GM12878 (cell line): ENCODE measurements around the gene MACROD2. TPM values are rescaled to one million over a fixed set of nuclear protein-coding genes. Genes with fewer than 3 reads are reported as not detected.

ENCODE experiments used
- ATAC-seq: fragments of 200-7000 bp; cut with Tn5 transposase; 3 replicates; pipeline ENCODE4 v1.9.1; 2020; ENCODE audit warnings: mild to moderate bottlenecking, moderate library complexity
- BruUV-seq: library from RNA; stranded (reverse); fragments of 400-500 nt; replicated peaks from 2 replicates; lab custom pipeline; 2021; lab: Mats Ljungman, UMichigan
- CTCF ChIA-PET: fragments of 300-600 bp; sonication (Branson Sonifier 250); formaldehyde crosslinking; extraction: SDS; loops from one replicate; lab custom pipeline; 2021; ENCODE audit warnings: inconsistent platforms; lab: Yijun Ruan, JAX
- POLR2A ChIA-PET: fragments of 350-600 bp; formaldehyde crosslinking; extraction: SDS; loops from one replicate; lab custom pipeline; 2021; ENCODE audit warnings: inconsistent platforms; lab: Charles Lee
- RAD21 ChIA-PET: fragments of 300-600 bp; sonication (Branson Sonifier 250); formaldehyde crosslinking; loops from one replicate; lab custom pipeline; 2023; ENCODE audit warnings: antibody characterized with exemption; ENCODE audit not compliant: unreplicated experiment; lab: Charles Lee
- SMC1A ChIA-PET: fragments of 300-600 bp; sonication (Branson Sonifier 250); formaldehyde crosslinking; loops from one replicate; lab custom pipeline; 2023; ENCODE audit not compliant: unreplicated experiment, uncharacterized antibody; lab: Charles Lee
- DNase-seq: peaks from one replicate; pipeline ENCODE4 v3.0.0-alpha.2; 2011; ENCODE audit warnings: low read depth, low spot score
- FAIRE-seq: peaks from 3 replicates; lab custom pipeline; 2011; peaks lifted over from hg19 to GRCh38; lab: Jason Lieb, UNC
- H2AFZ ChIP-seq: 2 replicates; pipeline ENCODE4 v1.6.0; 2011; ENCODE audit warnings: low read depth, low read length, control low read depth; ENCODE audit not compliant: control insufficient read depth
- H3K27ac ChIP-seq: 2 replicates; pipeline ENCODE4 v1.5.1; 2011; ENCODE audit warnings: control low read depth; ENCODE audit not compliant: control insufficient read depth, insufficient read depth
- H3K27me3 ChIP-seq, 2 experiments: replicated peaks in 1 of 2; 2 replicates each; pipeline versions ENCODE4 v1.6.0 to v1.6.1; 2011; ENCODE audit warnings: low read length in 1 of 2; ENCODE audit not compliant: control insufficient read depth in 2 of 2, insufficient read depth in 2 of 2
- H3K36me3 ChIP-seq, 2 experiments: 2 replicates each; pipeline ENCODE4 v1.5.1; 2011; ENCODE audit warnings: low read length in 1 of 2; ENCODE audit not compliant: control insufficient read depth in 2 of 2, insufficient read depth in 2 of 2
- H3K4me1 ChIP-seq: 2 replicates; pipeline ENCODE4 v1.6.1; 2011; ENCODE audit warnings: mild to moderate bottlenecking, low read length, moderate library complexity, mixed read lengths; ENCODE audit not compliant: control insufficient read depth, insufficient read depth
- H3K4me2 ChIP-seq: 2 replicates; pipeline ENCODE4 v1.6.0; 2011; ENCODE audit warnings: control low read depth; ENCODE audit not compliant: control insufficient read depth, insufficient read depth
- H3K4me3 ChIP-seq: fragments of 200-600 bp; sonication (generic); 2 replicates; pipeline ENCODE4 v1.5.1; 2016
- H3K79me2 ChIP-seq: 2 replicates; pipeline ENCODE4 v1.6.0; 2011; ENCODE audit warnings: low read length; ENCODE audit not compliant: control insufficient read depth, insufficient read depth
- H3K9ac ChIP-seq: 2 replicates; pipeline ENCODE4 v1.8.0; 2011; ENCODE audit warnings: low read length, control low read depth, mixed read lengths; ENCODE audit not compliant: control insufficient read depth, insufficient read depth
- H3K9me3 ChIP-seq: replicated peaks from 3 replicates; pipeline ENCODE4 v1.5.1; 2011; ENCODE audit warnings: mild to moderate bottlenecking, low read length; ENCODE audit not compliant: control insufficient read depth, insufficient read depth
- H4K20me1 ChIP-seq: 2 replicates; pipeline ENCODE4 v1.6.0; 2011; ENCODE audit not compliant: control insufficient read depth, insufficient read depth
- BHLHE40 ChIP-seq, 2 experiments: fragments of 450-650 bp in 1 of 2; IDR thresholded peaks; 2 replicates each; pipeline ENCODE4 v1.6.1; 2011 to 2017; ENCODE audit warnings: low read depth in 2 of 2, borderline replicate concordance in 1 of 2, improper control_type of control experiment in 1 of 2, low read length in 1 of 2, mild to moderate bottlenecking in 1 of 2
- CBX3 ChIP-seq: fragments of 200-600 bp; sonication (generic); IDR thresholded peaks from 2 replicates; pipeline ENCODE4 v1.6.1; 2016; ENCODE audit warnings: low read depth, borderline replicate concordance
- CHD4 ChIP-seq: fragments of 200-600 bp; sonication (generic); IDR thresholded peaks from 2 replicates; pipeline ENCODE4 v1.6.1; 2016; ENCODE audit warnings: mild to moderate bottlenecking
- HCFC1 ChIP-seq: fragments of 150-350 bp; IDR thresholded peaks from 2 replicates; pipeline ENCODE4 v1.6.1; 2014; ENCODE audit warnings: low read length
- KAT2A ChIP-seq: conservative IDR thresholded peaks from 2 replicates; pipeline ENCODE4 v1.6.1; 2011; ENCODE audit warnings: low read depth, low read length; ENCODE audit not compliant: control insufficient read depth
- LARP7 ChIP-seq: fragments of 450-650 bp; IDR thresholded peaks from 2 replicates; pipeline ENCODE4 v1.6.1; 2017; ENCODE audit warnings: mild to moderate bottlenecking
- MLLT1 ChIP-seq: fragments of 450-650 bp; IDR thresholded peaks from 2 replicates; pipeline ENCODE4 v1.6.1; 2016; ENCODE audit warnings: mild to moderate bottlenecking
- MYB ChIP-seq: fragments of 150-350 bp; IDR thresholded peaks from 2 replicates; pipeline ENCODE4 v1.6.1; 2014; ENCODE audit warnings: mild to moderate bottlenecking, low read depth, low read length, borderline replicate concordance
- NFIC ChIP-seq: IDR thresholded peaks from 2 replicates; pipeline ENCODE4 v1.6.1; 2012; ENCODE audit warnings: low read depth, mild to moderate bottlenecking, inconsistent platforms, low read length, moderate library complexity
- NFXL1 ChIP-seq: fragments of 450-650 bp; IDR thresholded peaks from 2 replicates; pipeline ENCODE4 v1.6.1; 2017; ENCODE audit warnings: antibody characterized with exemption, mild to moderate bottlenecking, borderline replicate concordance
- POLR2AphosphoS2 ChIP-seq: IDR thresholded peaks from 2 replicates; pipeline ENCODE4 v1.6.1; 2011; ENCODE audit warnings: low read depth, mild to moderate bottlenecking, low read length, improper control_type of control experiment, moderate library complexity
- POLR2AphosphoS5 ChIP-seq: IDR thresholded peaks from 2 replicates; pipeline ENCODE4 v1.6.1; 2011; ENCODE audit warnings: mild to moderate bottlenecking, low read length, inconsistent platforms
- RUNX3 ChIP-seq: IDR thresholded peaks from 2 replicates; pipeline ENCODE4 v1.6.1; 2012; ENCODE audit warnings: low read length, inconsistent platforms
- SIX5 ChIP-seq: IDR thresholded peaks from 2 replicates; pipeline ENCODE4 v1.6.1; 2011; ENCODE audit warnings: mild to moderate bottlenecking, low read depth, low read length, moderate library complexity; ENCODE audit not compliant: severe bottlenecking
- SRF ChIP-seq, 2 experiments: IDR thresholded peaks; 2 replicates each; pipeline ENCODE4 v1.6.1; 2011; ENCODE audit warnings: low read depth in 2 of 2, low read length in 2 of 2, mild to moderate bottlenecking in 1 of 2, moderate library complexity in 1 of 2
- STAT1 ChIP-seq: fragments of 450-650 bp; conservative IDR thresholded peaks from 2 replicates; pipeline ENCODE4 v1.6.1; 2014; ENCODE audit warnings: antibody characterized with exemption, mild to moderate bottlenecking
- STAT3 ChIP-seq: IDR thresholded peaks from 2 replicates; pipeline ENCODE4 v1.6.1; 2011; ENCODE audit warnings: low read depth, low read length, improper control_type of control experiment
- ZNF274 ChIP-seq: IDR thresholded peaks from one replicate; pipeline ENCODE4 v1.8.0; 2011; ENCODE audit not compliant: insufficient read length, insufficient read depth
- ZSCAN29 ChIP-seq: fragments of 450-650 bp; IDR thresholded peaks from 2 replicates; pipeline ENCODE4 v1.6.1; 2017; ENCODE audit warnings: mild to moderate bottlenecking, moderate library complexity
- WGBS: methylation state at CpG from one replicate; pipeline ENCODE4 v1.1.6; 2016; ENCODE audit warnings: low lambda C conversion rate; ENCODE audit not compliant: insufficient replicate concordance, insufficient coverage; ENCODE audit errors: missing lambda C conversion rate; 5-methylcytosine and 5-hydroxymethylcytosine counted together
- in situ Hi-C: fragments of 300-500 bp; cut with MboI; formaldehyde crosslinking; loops from 9 replicates; pipeline ENCODE4 v1.14.3; 2018; ENCODE audit warnings: mixed read lengths
- intact Hi-C: fragments of 100-400 bp; cut with micrococcal nuclease; formaldehyde crosslinking; loops from one replicate; pipeline ENCODE4 v1.14.2; 2022; ENCODE audit not compliant: unreplicated experiment
- polyA plus RNA-seq, 11 experiments: library from polyadenylated mRNA; depleted of rRNA in 4 of 11; unstranded in 6 of 11; stranded (reverse) in 5 of 11; fragments of >200 nt; fragmentation: Nextera tagmentation in 4 of 11; fragmentation: Illumina TruSeq in 1 of 11; extraction: Ambion mirVana in 4 of 11; extraction: Trizol in 1 of 11; gene quantifications; 1 replicate in 1 of 11; 2 replicates in 10 of 11; pipeline versions ENCODE4 v1.2.1 to v1.2.3, GENCODE V29; 2011 to 2016; ENCODE audit warnings: inconsistent platforms in 2 of 11, missing spikeins in 2 of 11, low read depth in 1 of 11
- total RNA-seq, 4 experiments: library from RNA; depleted of rRNA in 3 of 4; stranded (reverse); fragments of >200 nt in 3 of 4; fragmentation: Illumina TruSeq in 1 of 4; extraction: Trizol in 1 of 4; gene quantifications; 2 replicates each; pipeline versions ENCODE4 v1.2.1 to v1.2.3, GENCODE V29; 2013 to 2021

MACROD2 gene
- total and polyA plus RNA-seq, 10 of the 15 experiments (the other 5 are each of a cell fraction or from before 2014, with no cell fraction given) = 1.1 to 21.5 (median 2.2) TPM

- Histone ChIP-seq H4K20me1 (no peaks in the 10 kb centered on the region), H3K27ac (no peak overlapping the region), H3K9ac (no peak overlapping the region), H3K4me1 (no peaks in the 10 kb centered on the region), H3K36me3 (no peaks in the 10 kb centered on the region), H3K4me3 (no peak overlapping the region), H3K27me3 (no peaks in the 10 kb centered on the region), H3K4me2 (no peak overlapping the region), H2AFZ (no peak overlapping the region), H3K79me2 (no peaks in the 10 kb centered on the region), H3K9me3 (no peaks in the 10 kb centered on the region)
- TF ChIP-seq ZSCAN29 (no peak), STAT1 (no peak), SIX5 (no peak), CHD4 (no peak), NFIC (no peak), NFXL1 (no peak), POLR2AphosphoS5 (no peak), POLR2AphosphoS2 (no peak), LARP7 (no peak), HCFC1 (no peak), MYB (no peak), CBX3 (no peak), BHLHE40 (IDR thresholded peaks at IDR 0.05; ENCODE audit: borderline replicate concordance in 1 of 2, low read depth in 2 of 2, low read length in 1 of 2) (no peak), RUNX3 (no peak), STAT3 (no peak), ZNF274 (no peak), MLLT1 (no peak), KAT2A (no peak), SRF (IDR thresholded peaks at IDR 0.05; ENCODE audit: low read depth in 2 of 2, low read length in 2 of 2) (no peak)
- ATAC-seq = no peak
- SMC1A ChIA-PET = no interaction called here
- BruUV-seq = no TSS peak
- POLR2A ChIA-PET = no interaction called here
- DNase-seq = no peak
- CTCF ChIA-PET = no interaction called here
- no peak for FAIRE-seq
- intact Hi-C loops (no loop called here), in situ Hi-C loops (no loop called here)
- WGBS = 55% methylated on average over 5 of the region's 5 CpGs
- RAD21 ChIA-PET = no interaction called here
Measured at GRCh38 chr20:14488756-14489479, 493.6 kb downstream of the MACROD2 start.
